ENCODE measurements around the gene KPNA4. TPM values are rescaled to one million over a fixed set of nuclear protein-coding genes. Genes with fewer than 3 reads are reported as not detected.

The KPNA4 gene
- total RNA-seq, 1 donor from 2014 or later, result 24.8 TPM

DNA sequence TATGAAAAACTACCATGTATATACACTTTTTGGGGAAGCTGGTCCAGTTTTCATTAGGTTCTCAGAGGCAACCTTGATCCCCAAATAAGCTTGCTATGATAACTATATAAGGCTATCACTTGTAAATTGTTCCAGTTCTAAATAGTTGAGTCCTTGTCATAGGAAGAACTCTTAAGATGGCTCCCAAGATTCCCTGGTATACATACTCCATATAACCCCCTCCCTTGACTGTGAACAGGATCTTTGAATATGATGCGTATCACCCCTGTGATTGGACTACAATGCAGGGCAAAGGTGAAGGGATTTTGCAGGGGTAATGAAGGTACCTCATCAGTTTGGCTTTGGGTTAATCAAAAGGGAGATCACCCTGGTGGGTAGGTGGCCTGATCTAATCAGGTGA, 67.2 kb downstream of the KPNA4 start:
- H3K9me3 ChIP-seq, result no peaks in the 10 kb centered on the region
- intact Hi-C loops (cut with DNase I), result no loop called here
- no peak for TF ChIP-seq POLR2A (IDR thresholded peaks at IDR 0.05)
- TF ChIP-seq, protein P1, sequence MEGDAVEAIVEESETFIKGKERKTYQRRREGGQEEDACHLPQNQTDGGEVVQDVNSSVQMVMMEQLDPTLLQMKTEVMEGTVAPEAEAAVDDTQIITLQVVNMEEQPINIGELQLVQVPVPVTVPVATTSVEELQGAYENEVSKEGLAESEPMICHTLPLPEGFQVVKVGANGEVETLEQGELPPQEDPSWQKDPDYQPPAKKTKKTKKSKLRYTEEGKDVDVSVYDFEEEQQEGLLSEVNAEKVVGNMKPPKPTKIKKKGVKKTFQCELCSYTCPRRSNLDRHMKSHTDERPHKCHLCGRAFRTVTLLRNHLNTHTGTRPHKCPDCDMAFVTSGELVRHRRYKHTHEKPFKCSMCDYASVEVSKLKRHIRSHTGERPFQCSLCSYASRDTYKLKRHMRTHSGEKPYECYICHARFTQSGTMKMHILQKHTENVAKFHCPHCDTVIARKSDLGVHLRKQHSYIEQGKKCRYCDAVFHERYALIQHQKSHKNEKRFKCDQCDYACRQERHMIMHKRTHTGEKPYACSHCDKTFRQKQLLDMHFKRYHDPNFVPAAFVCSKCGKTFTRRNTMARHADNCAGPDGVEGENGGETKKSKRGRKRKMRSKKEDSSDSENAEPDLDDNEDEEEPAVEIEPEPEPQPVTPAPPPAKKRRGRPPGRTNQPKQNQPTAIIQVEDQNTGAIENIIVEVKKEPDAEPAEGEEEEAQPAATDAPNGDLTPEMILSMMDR (IDR thresholded peaks at IDR 0.05), result no peak
- TF ChIP-seq POLR2AphosphoS5 (IDR thresholded peaks at IDR 0.05; ENCODE audit: insufficient read depth in 1 of 2, low read depth in 1 of 2), result no peak
- no peaks in the 10 kb centered on the region for H3K27me3 ChIP-seq
- H3K27ac ChIP-seq, result no peak overlapping the region
- H3K4me3 ChIP-seq, result no peak overlapping the region
- DNase-seq (ENCODE audit: extremely low spot score in 2 of 2), result no peak
- H3K36me3 ChIP-seq, result peaks cover 0 to 15% of the 10 kb centered on the region in 2 donors
- no peaks in the 10 kb centered on the region for H3K4me1 ChIP-seq

DNA sequence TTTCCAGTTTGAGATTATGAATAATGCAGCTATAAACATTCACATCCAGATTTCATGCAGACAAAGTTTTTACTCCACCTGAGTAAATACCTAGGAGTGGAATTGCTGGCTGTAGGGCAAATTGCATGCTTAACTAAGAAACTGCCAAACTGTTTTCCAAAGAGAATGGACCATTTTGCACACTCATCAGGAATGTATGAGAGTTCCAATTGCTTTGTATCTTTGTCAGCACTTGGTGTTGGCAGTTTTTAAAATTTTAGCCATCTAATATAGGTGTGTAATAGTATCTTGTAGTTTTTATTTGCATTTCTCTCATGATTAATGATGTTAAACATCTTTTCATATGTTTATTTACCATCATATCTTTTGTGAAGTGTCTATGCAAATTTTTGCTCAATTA, 75.2 kb downstream of the KPNA4 start:
- intact Hi-C loops (cut with DNase I), result no loop called here

DNA sequence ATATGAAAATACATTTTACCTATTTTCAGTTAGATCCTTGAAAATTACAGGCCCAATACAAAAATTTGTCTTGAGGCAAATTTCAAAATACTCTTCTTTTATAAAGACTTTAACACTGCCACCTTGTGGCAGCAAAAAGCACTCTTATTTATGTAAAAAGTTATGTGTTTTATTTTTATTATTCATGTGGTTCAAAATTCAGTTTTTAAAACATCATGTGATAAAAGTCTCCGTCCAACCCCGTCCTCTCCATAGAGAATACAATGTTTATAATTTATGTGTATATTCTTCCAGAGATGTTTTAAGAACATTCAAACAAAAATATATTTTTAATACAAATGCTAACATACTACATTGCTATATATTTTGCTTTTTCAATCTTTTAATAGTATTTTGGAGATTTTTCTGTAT, 78.9 kb downstream of the KPNA4 start:
- H3K4me3 ChIP-seq, result no peak overlapping the region
- DNase-seq (ENCODE audit: extremely low spot score in 2 of 2), result no peak
- no peaks in the 10 kb centered on the region for H3K4me1 ChIP-seq
- no peaks in the 10 kb centered on the region for H3K27me3 ChIP-seq
- intact Hi-C loops (cut with DNase I), result no loop called here
- TF ChIP-seq, protein P1 (IDR thresholded peaks at IDR 0.05), result peak in 2 of 3 experiments; percentile 15 to 26
- TF ChIP-seq POLR2A (IDR thresholded peaks at IDR 0.05), result no peak
- TF ChIP-seq POLR2AphosphoS5 (IDR thresholded peaks at IDR 0.05; ENCODE audit: insufficient read depth in 1 of 2, low read depth in 1 of 2), result no peak
- H3K36me3 ChIP-seq, result no peaks in the 10 kb centered on the region
- H3K27ac ChIP-seq, result no peak overlapping the region
- no peaks in the 10 kb centered on the region for H3K9me3 ChIP-seq

More for the DNA sequence above, 75.2 kb downstream of the KPNA4 start:
- TF ChIP-seq POLR2A (IDR thresholded peaks at IDR 0.05) (no peak), POLR2AphosphoS5 (IDR thresholded peaks at IDR 0.05; ENCODE audit: insufficient read depth in 1 of 2, low read depth in 1 of 2) (no peak)
- TF ChIP-seq, protein P1 (IDR thresholded peaks at IDR 0.05), result no peak
- H3K27ac ChIP-seq, result no peak overlapping the region
- H3K9me3 ChIP-seq, result no peaks in the 10 kb centered on the region
- no peak overlapping the region for H3K4me3 ChIP-seq
- no peak for DNase-seq (ENCODE audit: extremely low spot score in 2 of 2)
- H3K27me3 ChIP-seq, result no peaks in the 10 kb centered on the region
- no peaks in the 10 kb centered on the region for H3K36me3 ChIP-seq
- no peaks in the 10 kb centered on the region for H3K4me1 ChIP-seq

DNA sequence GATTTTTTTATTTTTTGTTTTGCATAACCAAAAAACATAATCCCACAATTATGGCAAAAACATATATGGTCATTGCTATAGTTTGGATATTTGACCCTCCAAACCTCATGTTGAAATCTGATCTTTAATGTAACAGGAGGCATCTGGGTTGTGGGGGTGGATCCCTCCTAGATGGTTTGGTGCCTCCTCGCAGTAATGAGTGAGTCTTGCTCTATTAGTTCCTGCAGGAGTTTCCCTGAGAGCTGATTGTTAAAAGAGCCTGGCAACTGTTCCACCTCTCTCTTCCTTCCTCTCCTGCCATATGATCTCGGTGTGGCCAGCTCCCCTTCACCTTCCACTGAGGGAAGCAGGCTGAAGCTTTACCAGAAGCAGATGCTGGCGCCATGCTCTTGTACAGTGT, 82.6 kb downstream of the KPNA4 start:
- no peaks in the 10 kb centered on the region for H3K27me3 ChIP-seq
- no peaks in the 10 kb centered on the region for H3K9me3 ChIP-seq

DNA sequence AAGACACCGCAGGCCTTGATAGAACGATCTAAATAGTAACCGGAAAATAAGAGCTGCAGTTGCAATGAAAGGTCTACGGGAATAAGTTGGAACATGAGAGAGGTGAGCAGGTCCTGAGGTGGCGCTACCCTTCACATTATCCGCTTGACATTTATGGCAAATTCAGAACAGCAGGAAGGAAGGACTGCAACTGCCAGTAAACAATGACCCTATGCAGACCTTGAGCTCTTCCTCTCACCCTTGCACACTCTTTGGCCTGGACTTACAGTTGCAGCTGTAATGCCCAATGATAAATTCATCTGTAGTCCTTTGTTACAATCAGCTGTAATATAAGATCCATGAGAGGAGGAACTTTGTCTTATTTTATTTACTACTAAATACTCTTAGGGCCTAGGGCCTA, 83.5 kb downstream of the KPNA4 start:
- TF ChIP-seq POLR2AphosphoS5 (IDR thresholded peaks at IDR 0.05; ENCODE audit: insufficient read depth in 1 of 2, low read depth in 1 of 2), result no peak
- TF ChIP-seq, protein P1 (IDR thresholded peaks at IDR 0.05), result no peak
- TF ChIP-seq POLR2A (IDR thresholded peaks at IDR 0.05), result no peak
- Histone ChIP-seq H3K9me3 (no peaks in the 10 kb centered on the region), H3K27ac (no peak overlapping the region), H3K4me1 (no peaks in the 10 kb centered on the region), H3K36me3 (no peaks in the 10 kb centered on the region), H3K27me3 (no peaks in the 10 kb centered on the region), H3K4me3 (no peak overlapping the region)
- DNase-seq (ENCODE audit: extremely low spot score in 2 of 2), result no peak
- intact Hi-C loops (cut with DNase I), result no loop called here

More for the DNA sequence above, 82.6 kb downstream of the KPNA4 start:
- Histone ChIP-seq H3K4me3 (no peak overlapping the region), H3K27ac (no peak overlapping the region), H3K36me3 (no peaks in the 10 kb centered on the region), H3K4me1 (no peaks in the 10 kb centered on the region)
- intact Hi-C loops (cut with DNase I), result no loop called here
- no peak for DNase-seq (ENCODE audit: extremely low spot score in 2 of 2)
- TF ChIP-seq POLR2A (IDR thresholded peaks at IDR 0.05), result no peak
- TF ChIP-seq POLR2AphosphoS5 (IDR thresholded peaks at IDR 0.05; ENCODE audit: insufficient read depth in 1 of 2, low read depth in 1 of 2), result no peak
- TF ChIP-seq, protein P1 (IDR thresholded peaks at IDR 0.05), result no peak
